Nephron (organoid): ENCODE data around the gene EN1.

Experiments used
- H3K27ac Mint-ChIP-seq, 3 experiments: 2 replicates each; pipeline ENCODE4 v1.8.0; 2020; ENCODE audit warnings: mixed read lengths in 3 of 3, mild to moderate bottlenecking in 2 of 3, moderate library complexity in 1 of 3
- H3K27me3 Mint-ChIP-seq: 2 replicates; pipeline ENCODE4 v1.8.0; 2021; ENCODE audit warnings: low read depth, mild to moderate bottlenecking, moderate library complexity, mixed read lengths
- H3K36me3 Mint-ChIP-seq: 2 replicates; pipeline ENCODE4 v1.8.0; 2020; ENCODE audit warnings: low read depth, mixed read lengths
- H3K4me1 Mint-ChIP-seq: 2 replicates; pipeline ENCODE4 v1.8.0; 2020; ENCODE audit warnings: mixed read lengths
- H3K4me3 Mint-ChIP-seq, 3 experiments: 2 replicates each; pipeline ENCODE4 v1.8.0; 2020; ENCODE audit warnings: mild to moderate bottlenecking in 3 of 3, mixed read lengths in 3 of 3, moderate library complexity in 2 of 3
- H3K9me3 Mint-ChIP-seq: 2 replicates; pipeline ENCODE4 v1.8.0; 2020; ENCODE audit warnings: mixed read lengths
- TF ChIP-seq, protein P1 (sequence below), 3 experiments: fragments of 200-600 bp; sonication (generic); IDR thresholded peaks; one replicate each; pipeline ENCODE4 v1.5.0; 2021; ENCODE audit warnings: antibody characterized with exemption in 3 of 3; ENCODE audit not compliant: unreplicated experiment in 3 of 3

EN1 gene

DNA sequence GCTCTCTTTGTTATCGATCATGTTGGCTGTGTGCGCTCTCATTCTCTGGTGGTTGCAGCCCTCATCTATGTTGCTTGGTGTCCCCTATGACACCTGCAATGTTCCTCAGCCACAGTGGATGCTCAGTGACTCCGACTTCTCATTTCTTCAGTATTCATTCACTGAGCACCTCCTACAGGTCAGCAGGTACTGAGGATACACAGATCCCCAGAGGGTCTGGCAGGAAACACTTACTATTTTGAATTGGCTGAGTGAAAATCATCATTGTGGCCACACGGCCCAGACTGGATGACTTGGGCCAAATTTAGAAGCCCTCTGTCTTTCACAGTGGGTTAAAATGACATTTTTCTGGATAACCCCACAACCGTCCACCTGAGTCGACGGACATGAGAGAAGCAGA is 32.1 kb downstream of the EN1 start:
- peaks cover 9% of the 10 kb centered on the region for H3K4me1 Mint-ChIP-seq
- peaks cover 64% of the 10 kb centered on the region for H3K27me3 Mint-ChIP-seq
- no peak overlapping the region for H3K4me3 Mint-ChIP-seq
- no peak overlapping the region for H3K27ac Mint-ChIP-seq
- TF ChIP-seq, protein P1, sequence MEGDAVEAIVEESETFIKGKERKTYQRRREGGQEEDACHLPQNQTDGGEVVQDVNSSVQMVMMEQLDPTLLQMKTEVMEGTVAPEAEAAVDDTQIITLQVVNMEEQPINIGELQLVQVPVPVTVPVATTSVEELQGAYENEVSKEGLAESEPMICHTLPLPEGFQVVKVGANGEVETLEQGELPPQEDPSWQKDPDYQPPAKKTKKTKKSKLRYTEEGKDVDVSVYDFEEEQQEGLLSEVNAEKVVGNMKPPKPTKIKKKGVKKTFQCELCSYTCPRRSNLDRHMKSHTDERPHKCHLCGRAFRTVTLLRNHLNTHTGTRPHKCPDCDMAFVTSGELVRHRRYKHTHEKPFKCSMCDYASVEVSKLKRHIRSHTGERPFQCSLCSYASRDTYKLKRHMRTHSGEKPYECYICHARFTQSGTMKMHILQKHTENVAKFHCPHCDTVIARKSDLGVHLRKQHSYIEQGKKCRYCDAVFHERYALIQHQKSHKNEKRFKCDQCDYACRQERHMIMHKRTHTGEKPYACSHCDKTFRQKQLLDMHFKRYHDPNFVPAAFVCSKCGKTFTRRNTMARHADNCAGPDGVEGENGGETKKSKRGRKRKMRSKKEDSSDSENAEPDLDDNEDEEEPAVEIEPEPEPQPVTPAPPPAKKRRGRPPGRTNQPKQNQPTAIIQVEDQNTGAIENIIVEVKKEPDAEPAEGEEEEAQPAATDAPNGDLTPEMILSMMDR (IDR thresholded peaks at IDR 0.05; ENCODE audit: unreplicated experiment in 3 of 3) = no peak
- H3K36me3 Mint-ChIP-seq = no peaks in the 10 kb centered on the region
- no peaks in the 10 kb centered on the region for H3K9me3 Mint-ChIP-seq

DNA sequence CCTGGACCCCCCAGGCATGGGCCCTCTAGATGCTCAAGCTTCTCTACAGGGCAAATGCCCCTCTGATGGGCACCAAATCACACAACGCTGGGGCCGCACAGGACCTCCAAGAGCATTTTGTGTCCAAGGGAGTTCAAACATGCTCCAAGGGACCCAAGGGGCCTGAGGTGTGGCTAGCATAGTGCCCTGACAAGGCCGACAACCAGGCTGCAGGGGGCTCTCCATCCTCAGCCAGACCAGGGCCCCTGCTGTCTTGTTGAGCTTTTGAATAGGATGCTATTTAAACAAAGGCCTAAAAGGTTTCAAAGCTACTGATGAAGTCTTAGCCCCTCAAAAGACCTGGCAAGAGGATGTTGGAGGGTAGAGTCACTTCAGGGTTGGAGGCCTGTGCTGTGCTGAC is 33.1 kb downstream of the EN1 start:
- no peaks in the 10 kb centered on the region for H3K36me3 Mint-ChIP-seq
- peaks cover 59% of the 10 kb centered on the region for H3K27me3 Mint-ChIP-seq
- peaks cover 9% of the 10 kb centered on the region for H3K4me1 Mint-ChIP-seq
- H3K9me3 Mint-ChIP-seq = no peaks in the 10 kb centered on the region
- no peak overlapping the region for H3K27ac Mint-ChIP-seq
- TF ChIP-seq, protein P1 (IDR thresholded peaks at IDR 0.05; ENCODE audit: unreplicated experiment in 3 of 3) = no peak
- no peak overlapping the region for H3K4me3 Mint-ChIP-seq

DNA sequence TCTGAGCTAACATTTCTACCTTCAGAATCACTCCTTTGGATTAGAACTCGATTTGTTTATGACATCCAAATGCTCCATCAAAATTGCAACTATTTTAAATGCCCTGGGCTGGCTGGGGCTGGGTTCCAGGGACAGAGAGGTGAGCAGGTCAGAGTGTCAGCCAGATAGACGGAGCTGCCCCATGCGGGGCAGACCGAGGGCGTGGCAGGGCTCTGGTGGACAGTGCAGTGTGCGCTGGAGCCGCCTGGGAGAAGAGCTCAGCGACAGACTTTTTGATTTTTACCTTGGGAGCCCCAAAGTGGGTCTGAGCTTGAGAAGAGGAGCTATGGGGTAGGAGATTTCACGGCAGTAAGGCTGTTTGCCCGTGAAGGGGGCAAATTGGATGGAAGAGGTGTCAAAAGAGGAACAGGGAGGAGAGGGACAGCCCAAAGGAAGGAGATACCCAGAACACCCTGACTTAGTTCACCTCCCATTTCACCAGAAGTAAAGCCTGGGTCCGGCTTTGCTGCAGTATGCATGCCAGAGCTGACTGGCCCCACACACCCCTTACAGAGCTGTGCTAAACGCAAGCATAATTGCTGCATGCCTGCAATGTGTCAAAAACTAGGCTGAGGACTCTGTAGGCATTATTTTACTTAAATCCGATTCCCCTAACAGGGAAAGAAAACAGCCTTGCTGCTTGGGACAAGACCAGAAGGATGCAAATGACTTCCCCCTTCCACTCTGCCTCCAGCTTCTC is 33.7 kb downstream of the EN1 start:
- Mint-ChIP-seq H3K36me3 (no peaks in the 10 kb centered on the region), H3K4me3 (no peak overlapping the region), H3K27me3 (peaks cover 57% of the 10 kb centered on the region), H3K27ac (no peak overlapping the region), H3K4me1 (peaks cover 9% of the 10 kb centered on the region), H3K9me3 (no peaks in the 10 kb centered on the region)
- TF ChIP-seq, protein P1 (IDR thresholded peaks at IDR 0.05; ENCODE audit: unreplicated experiment in 3 of 3) = no peak

DNA sequence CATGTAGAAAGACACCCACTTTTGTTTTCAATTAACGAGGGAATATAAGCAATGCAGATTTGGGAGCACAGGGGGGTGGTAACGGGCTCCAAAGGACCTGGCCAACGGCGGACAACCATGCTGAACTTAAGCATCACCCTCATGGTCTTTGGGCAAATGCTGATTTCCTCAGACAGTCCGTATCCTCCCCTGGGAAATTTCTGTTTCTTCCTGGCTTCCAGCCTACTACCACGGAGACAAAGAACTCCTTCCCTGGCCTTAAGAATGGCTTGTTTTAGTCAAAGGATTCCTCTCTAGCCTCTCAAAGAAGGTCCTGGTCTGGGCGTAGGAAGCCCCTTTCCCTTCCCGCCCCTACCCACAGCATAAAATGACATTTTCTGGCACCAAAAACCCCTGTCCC is 34.3 kb downstream of the EN1 start:
- H3K27me3 Mint-ChIP-seq = peaks cover 57% of the 10 kb centered on the region
- no peak overlapping the region for H3K4me3 Mint-ChIP-seq
- no peaks in the 10 kb centered on the region for H3K36me3 Mint-ChIP-seq
- peaks cover 10% of the 10 kb centered on the region for H3K4me1 Mint-ChIP-seq
- H3K9me3 Mint-ChIP-seq = no peaks in the 10 kb centered on the region
- TF ChIP-seq, protein P1 (IDR thresholded peaks at IDR 0.05; ENCODE audit: unreplicated experiment in 3 of 3) = no peak
- H3K27ac Mint-ChIP-seq = no peak overlapping the region

DNA sequence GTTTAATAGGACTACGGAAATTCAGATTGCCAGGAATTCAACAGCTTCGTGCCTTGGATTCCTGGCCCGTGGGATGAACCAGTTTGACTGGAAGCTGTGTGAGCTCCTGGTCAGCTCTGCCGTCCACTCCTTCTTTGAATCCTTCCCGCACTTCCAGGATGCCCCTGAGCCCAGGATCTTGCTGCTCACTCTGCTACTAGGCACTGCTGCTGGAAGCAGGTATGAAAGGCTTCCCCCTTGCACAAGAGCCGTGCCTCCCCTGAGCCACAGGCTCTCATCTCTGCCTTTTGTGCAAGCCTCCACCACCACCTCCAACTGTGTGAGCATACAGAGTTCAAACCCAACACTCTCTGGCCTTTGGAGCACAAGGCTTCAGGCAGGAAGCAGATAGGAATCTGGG is 34.9 kb downstream of the EN1 start:
- TF ChIP-seq, protein P1 (IDR thresholded peaks at IDR 0.05; ENCODE audit: unreplicated experiment in 3 of 3) = no peak
- H3K27ac Mint-ChIP-seq = no peak overlapping the region
- no peaks in the 10 kb centered on the region for H3K36me3 Mint-ChIP-seq
- no peak overlapping the region for H3K4me3 Mint-ChIP-seq
- H3K9me3 Mint-ChIP-seq = no peaks in the 10 kb centered on the region
- H3K4me1 Mint-ChIP-seq = peaks cover 15% of the 10 kb centered on the region
- peaks cover 59% of the 10 kb centered on the region for H3K27me3 Mint-ChIP-seq

DNA sequence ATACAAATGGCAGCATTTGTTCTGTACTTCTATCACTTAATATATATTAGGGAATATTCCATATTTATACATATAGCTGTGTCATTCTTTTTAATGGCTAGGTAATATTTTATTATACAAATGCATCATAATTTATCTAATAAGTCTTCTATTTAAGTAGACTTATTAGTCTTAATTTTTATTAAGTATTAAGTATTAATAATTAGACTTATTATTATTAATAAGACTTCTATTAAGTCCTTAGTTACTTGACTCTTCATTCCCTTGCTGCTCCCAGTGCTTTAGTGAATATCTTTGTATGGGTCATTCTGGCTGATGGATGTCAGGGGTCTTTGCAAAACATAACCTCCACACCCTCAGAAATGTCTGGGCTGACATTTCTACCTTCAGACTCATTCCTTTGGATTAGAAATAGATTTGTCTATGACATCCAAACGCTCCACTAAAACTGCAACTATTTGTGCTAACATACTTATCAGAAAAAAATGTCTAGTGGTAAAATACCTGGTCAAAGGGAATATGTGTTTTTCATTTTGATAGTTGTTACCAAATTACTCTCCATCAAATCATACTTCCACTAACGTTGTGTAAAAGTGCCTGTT is 35.8 kb downstream of the EN1 start:
- Mint-ChIP-seq H3K9me3 (no peaks in the 10 kb centered on the region), H3K27ac (no peak overlapping the region), H3K4me1 (peaks cover 24% of the 10 kb centered on the region), H3K4me3 (no peak overlapping the region), H3K36me3 (no peaks in the 10 kb centered on the region), H3K27me3 (peaks cover 63% of the 10 kb centered on the region)
- TF ChIP-seq, protein P1 (IDR thresholded peaks at IDR 0.05; ENCODE audit: unreplicated experiment in 3 of 3) = no peak
